IPS DF 4.7 (cell line): ENCODE results near the gene ZNF45.
"Not testable (repeated sequence)": the region's sequence is repeated elsewhere in the genome, so short reads cannot be mapped to it uniquely, and the experiment has no call there.

Experiments used
- DNase-seq: peaks from one replicate; pipeline ENCODE4 v3.0.0-alpha.2; 2013; ENCODE audit warnings: low spot score; ENCODE audit errors: extremely low read depth

Gene ZNF45

GRCh38 chr19:43913383-43913782 is 21.7 kb downstream of the ZNF45 start:
- no peak for DNase-seq

- DNase-seq, result no peak
Observed at GRCh38 chr19:43910884-43911283, 24.2 kb downstream of the ZNF45 start.

GRCh38 chr19:43908659-43909058 is 26.4 kb downstream of the ZNF45 start:
- DNase-seq, result no peak

- no peak for DNase-seq
Observed at GRCh38 chr19:43906774-43907173, 28.3 kb downstream of the ZNF45 start.

GRCh38 chr19:43905897-43906296 is 29.2 kb downstream of the ZNF45 start:
- no peak for DNase-seq

- DNase-seq, result no peak
Observed at GRCh38 chr19:43902399-43902798, 32.7 kb downstream of the ZNF45 start.

GRCh38 chr19:43901395-43902390 is 33.4 kb downstream of the ZNF45 start:
- DNase-seq, result peak; percentile 64

- DNase-seq, result no peak
Observed at GRCh38 chr19:43895727-43896308, 39.3 kb downstream of the ZNF45 start.

- no peak for DNase-seq
Observed at GRCh38 chr19:43883864-43884263, 51.2 kb downstream of the ZNF45 start, which contains the start of gene ZNF404. ZNF404 (minus strand) TSS chr19:43883964.

- no peak for DNase-seq
Observed at GRCh38 chr19:43880483-43880882, 54.6 kb downstream of the ZNF45 start.

GRCh38 chr19:43872547-43873336 is 62.3 kb downstream of the ZNF45 start:
- no peak for DNase-seq

- DNase-seq, result not testable (repeated sequence)
Observed at GRCh38 chr19:43866923-43867322, 68.2 kb downstream of the ZNF45 start.
